ENCODE results near the gene NUP160. TPM values are rescaled to one million over a fixed set of nuclear protein-coding genes. Genes with fewer than 3 reads are reported as not detected.

The NUP160 gene
- total and polyA plus RNA-seq, 2 of the 4 experiments (the other 2 are of a cell fraction) = 12.5 to 35.0 TPM

- H3K56ac ChIP-seq (ENCODE audit: extremely low read depth, insufficient read depth, low read length) = no peak overlapping the region
- no peak overlapping the region for H3K18ac ChIP-seq (ENCODE audit: low read depth, low read length)
- peaks cover 15 to 36% of the 10 kb centered on the region in 2 experiments for H3K79me1 ChIP-seq (ENCODE audit: low read depth in 1 of 2, low read length in 2 of 2)
- no peak overlapping the region for H3K4me3 ChIP-seq (ENCODE audit: insufficient read depth, low read depth, low read length)
- H2BK120ac ChIP-seq (ENCODE audit: low read depth, low read length) = no peak overlapping the region
- no peak overlapping the region for H3K9ac ChIP-seq (ENCODE audit: low read depth, low read length)
- no peak overlapping the region for H2BK20ac ChIP-seq (ENCODE audit: low read depth, low read length)
- POLR2A ChIA-PET (ENCODE audit: unreplicated experiment) = no interaction called here
- H3K23ac ChIP-seq (ENCODE audit: low read depth, low read length) = no peak overlapping the region
- no peak overlapping the region; the same call in 1 of the 2 replicates for H2AK5ac ChIP-seq (ENCODE audit: low read depth, low read length)
- H4K91ac ChIP-seq (ENCODE audit: insufficient read depth, low read depth, low read length) = no peak overlapping the region
- in situ Hi-C loops (cut with MboI; ENCODE audit: low sequenced_read_pairs) (loop anchor here (10.0 kb wide), 1 partner anchor 254 kb away; no protein-coding TSS in a partner anchor), intact Hi-C loops (cut with micrococcal nuclease) (loop anchor here (5.0 kb wide), 1 partner anchor 208 kb away; the partner anchor contains the start of gene MTCH2), dilution Hi-C loops (cut with HindIII; ENCODE audit: low sequenced_read_pairs, unreplicated experiment) (no loop called here)
- BruUV-seq (replicated peaks) = no TSS peak
- H2AFZ ChIP-seq (replicated peaks; ENCODE audit: low read length, poor library complexity) = peak overlapping the region; percentile 27
- no peak overlapping the region; the same call in 1 of the 2 replicates for H3K4ac ChIP-seq (ENCODE audit: low read depth, low read length)
- no peak for ATAC-seq (ENCODE audit: low read depth)
- no peak overlapping the region for H3K14ac ChIP-seq (replicated peaks; ENCODE audit: low read depth, low read length)
- H3K27ac ChIP-seq (ENCODE audit: insufficient read depth, low read length) = no peak overlapping the region
- H3K36me3 ChIP-seq (ENCODE audit: control insufficient read depth, insufficient read depth, low read length) = peaks cover 4% of the 10 kb centered on the region
- H2AK9ac ChIP-seq (replicated peaks; ENCODE audit: low read depth, low read length, poor library complexity) = no peak overlapping the region
- TF ChIP-seq BHLHE40 (IDR thresholded peaks at IDR 0.05; ENCODE audit: low read depth, low read length) (no peak), POLR2A (IDR thresholded peaks at IDR 0.05; ENCODE audit: low read depth, low read length) (no peak), SMC3 (IDR thresholded peaks at IDR 0.05; ENCODE audit: low read depth, low read length) (no peak), MAFK (IDR thresholded peaks at IDR 0.05; ENCODE audit: low read depth, low read length) (no peak), ELK1 (IDR thresholded peaks at IDR 0.05; ENCODE audit: borderline replicate concordance, low read depth, low read length) (no peak), RAD21 (IDR thresholded peaks at IDR 0.05; ENCODE audit: low read length) (no peak), MXI1 (IDR thresholded peaks at IDR 0.05; ENCODE audit: borderline replicate concordance, low read depth, low read length) (no peak), USF2 (IDR thresholded peaks at IDR 0.05; ENCODE audit: low read depth, low read length) (no peak), NFE2L2 (IDR thresholded peaks at IDR 0.05; ENCODE audit: low read depth, low read length) (no peak)
- H4K20me1 ChIP-seq (ENCODE audit: insufficient read depth, low read length) = no peaks in the 10 kb centered on the region
- DNase-seq = no peak
- no peak overlapping the region for H4K5ac ChIP-seq (ENCODE audit: low read depth, low read length)
- H3K9me3 ChIP-seq (ENCODE audit: control insufficient read depth, insufficient read depth, low read length) = no peaks in the 10 kb centered on the region
- peak overlapping the region in 1 of 2 experiments; percentile 28; a peak in 1 of 4 replicates for H4K8ac ChIP-seq (ENCODE audit: low read depth in 2 of 2, low read length in 2 of 2)
- no peak overlapping the region for H3K4me2 ChIP-seq (ENCODE audit: low read depth, low read length)
- CTCF ChIA-PET = no interaction called here
- no peaks in the 10 kb centered on the region for H3K4me1 ChIP-seq (ENCODE audit: control insufficient read depth, insufficient read depth, low read length)
- H3K27me3 ChIP-seq (ENCODE audit: control insufficient read depth, insufficient read depth, low read length) = no peaks in the 10 kb centered on the region
- H2BK15ac ChIP-seq (ENCODE audit: low read depth, low read length) = no peak overlapping the region
- peaks cover 12% of the 10 kb centered on the region for H3K9me1 ChIP-seq (ENCODE audit: insufficient read depth, low read length)
- no peak overlapping the region for H2BK5ac ChIP-seq (ENCODE audit: low read depth, low read length, poor library complexity, severe bottlenecking)
- WGBS, 2 experiments (ENCODE audit: extremely low coverage in 2 of 2, insufficient read length in 1 of 2) = no CpG with 5 or more reads among the region's 1 CpG
Measured at GRCh38 chr11:47850337-47850736, 2.2 kb upstream of the NUP160 start.
